ELR (cell line): Measurements from ENCODE around the gene TM4SF1.
"Not testable (repeated sequence)": the region's sequence is repeated elsewhere in the genome, so short reads cannot be mapped to it uniquely, and the experiment has no call there.

ENCODE experiments used
- DNase-seq: peaks from one replicate; pipeline ENCODE4 v3.0.0-alpha.2; 2015; ENCODE audit warnings: low read depth

TM4SF1 gene

DNA sequence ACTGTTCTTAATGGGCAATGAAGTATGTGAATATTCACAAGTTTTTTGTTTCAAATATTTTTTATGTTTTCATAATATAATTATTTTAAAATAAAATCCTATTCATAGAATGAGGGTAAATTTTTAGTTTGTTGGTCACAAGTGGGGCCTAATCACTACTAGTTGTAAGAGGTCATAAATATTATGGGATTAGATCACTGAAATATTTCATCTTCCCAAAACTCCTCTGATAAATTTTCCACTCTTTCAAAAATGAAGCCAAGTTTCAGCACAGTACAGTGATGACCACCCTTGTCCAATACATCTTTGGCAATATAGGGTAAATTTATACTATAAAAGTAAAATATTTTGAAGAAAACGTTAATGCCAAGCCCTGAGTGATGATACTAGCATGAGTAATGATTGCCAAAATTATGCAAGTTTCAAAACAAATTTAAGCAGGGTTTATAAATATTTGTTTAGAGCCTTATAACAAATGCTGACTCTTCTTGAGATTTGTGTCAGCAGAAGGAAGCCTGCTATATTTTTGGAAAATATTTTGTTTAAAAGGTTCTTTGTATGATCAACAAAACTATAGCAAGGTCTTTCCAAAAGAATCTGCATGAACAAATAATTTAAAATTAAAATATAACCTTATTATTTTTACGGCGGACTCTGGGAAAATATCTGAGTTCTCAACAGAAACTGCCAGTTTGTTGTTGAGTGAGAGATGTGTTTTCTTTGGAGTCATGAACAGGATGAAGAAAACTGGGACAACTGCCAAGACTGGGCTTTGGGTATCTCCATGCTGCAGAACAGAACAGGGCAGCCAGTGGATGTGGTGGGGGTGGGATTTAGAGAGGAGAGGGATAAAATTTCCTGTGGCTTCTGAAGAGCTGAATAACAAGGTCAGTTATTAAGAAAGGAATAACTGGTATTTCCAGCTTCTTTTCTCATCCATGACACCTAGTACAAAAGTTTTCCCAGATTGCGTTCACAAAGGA is 17.9 kb upstream of the TM4SF1 start:
- DNase-seq = no peak

DNA sequence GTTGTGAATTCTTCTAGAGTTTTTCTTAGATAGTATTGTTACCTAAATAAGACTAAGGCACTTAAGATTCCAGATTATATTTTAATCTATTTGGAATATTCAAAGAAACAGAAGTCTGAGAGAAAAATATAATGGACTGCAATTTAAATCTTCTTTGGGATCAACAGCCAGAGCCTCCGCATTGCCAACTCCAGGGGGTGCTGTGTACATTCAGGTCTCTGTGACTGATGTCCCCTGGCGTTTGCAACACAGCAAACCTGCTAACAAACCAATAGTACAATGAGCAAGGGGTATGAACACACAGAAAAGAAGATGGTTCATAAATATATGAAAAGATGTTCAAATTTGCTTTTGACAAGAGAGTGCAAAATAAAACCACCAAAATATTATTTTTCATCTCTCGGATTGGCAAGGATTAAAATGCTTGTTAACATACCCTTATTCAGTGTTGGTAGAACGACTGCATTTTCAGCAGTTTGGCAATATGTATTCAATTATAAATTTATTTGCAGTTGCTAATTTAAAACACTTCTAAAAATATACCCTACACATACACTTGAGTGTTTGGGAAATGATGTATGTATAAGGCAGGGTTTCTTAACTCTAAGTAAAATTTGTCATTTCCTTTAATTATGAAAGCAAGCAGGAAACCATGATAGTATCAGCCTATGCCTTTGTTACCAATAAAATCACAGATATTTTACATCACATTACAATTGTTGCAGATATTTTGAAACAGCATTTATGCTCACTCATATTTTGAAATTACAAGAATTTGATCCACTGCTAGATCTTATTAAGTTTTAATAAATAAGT is 16.1 kb upstream of the TM4SF1 start:
- peak; percentile 87 for DNase-seq

DNA sequence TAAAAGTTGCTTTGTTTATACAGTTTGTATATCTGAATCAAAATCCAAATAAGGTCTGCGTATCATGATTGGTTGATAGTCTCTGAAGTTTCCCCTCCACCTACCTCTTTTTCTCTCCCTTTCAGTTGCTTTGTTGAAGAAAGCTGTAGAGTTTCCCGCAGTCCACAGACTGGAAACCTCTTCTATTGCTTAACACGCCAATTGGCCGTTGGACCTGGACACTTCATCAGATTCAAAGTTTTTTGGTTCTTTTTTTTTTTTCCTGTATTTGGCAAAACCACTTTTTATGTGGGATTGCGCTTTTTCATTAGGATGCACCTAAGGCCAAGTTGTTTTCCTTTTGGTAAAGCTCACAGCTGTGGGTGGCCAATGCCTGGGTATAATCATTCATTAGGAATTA is 14.5 kb upstream of the TM4SF1 start:
- no peak for DNase-seq

DNA sequence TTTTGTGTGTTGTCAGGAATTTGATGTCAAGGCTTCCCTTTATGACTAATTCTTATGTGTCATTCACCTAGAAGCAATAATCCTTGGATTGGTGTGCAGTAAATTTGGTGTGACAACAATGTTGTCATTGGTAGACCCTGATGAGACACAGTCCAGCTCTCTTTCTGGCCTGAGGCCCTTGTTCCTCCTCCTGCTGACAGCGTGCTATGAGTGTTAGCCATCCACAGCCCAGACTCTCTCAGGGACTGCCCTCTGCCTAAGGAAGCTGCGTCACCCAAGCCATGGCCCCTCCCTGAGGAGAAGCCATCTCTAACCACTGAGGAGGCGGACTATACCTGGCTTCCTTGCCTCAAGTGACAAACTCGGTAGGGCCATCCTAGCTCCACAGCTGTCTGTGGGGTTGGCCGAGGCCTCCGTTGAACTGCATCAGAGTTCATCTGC is 13.3 kb upstream of the TM4SF1 start:
- peak; percentile 95 for DNase-seq

DNA sequence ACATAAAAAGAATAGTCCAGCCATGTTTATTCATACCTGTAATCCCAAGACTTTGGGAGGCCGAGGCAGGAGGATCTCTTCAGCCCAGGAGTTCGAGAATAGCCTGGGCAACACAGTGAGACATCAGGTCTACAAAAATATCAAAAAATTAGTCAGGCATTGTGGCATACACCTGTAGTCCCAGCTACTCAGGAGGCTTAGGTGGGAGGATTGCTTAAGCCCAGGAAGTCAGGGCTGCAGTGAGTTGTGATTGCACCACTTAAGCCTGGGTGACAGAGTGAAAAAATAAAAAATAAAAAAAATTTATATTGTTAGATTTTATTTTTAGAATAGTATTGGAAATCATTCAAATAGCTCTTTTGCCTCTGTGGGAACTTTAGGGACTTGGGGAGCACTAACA is 12.8 kb upstream of the TM4SF1 start:
- DNase-seq = no peak

DNA sequence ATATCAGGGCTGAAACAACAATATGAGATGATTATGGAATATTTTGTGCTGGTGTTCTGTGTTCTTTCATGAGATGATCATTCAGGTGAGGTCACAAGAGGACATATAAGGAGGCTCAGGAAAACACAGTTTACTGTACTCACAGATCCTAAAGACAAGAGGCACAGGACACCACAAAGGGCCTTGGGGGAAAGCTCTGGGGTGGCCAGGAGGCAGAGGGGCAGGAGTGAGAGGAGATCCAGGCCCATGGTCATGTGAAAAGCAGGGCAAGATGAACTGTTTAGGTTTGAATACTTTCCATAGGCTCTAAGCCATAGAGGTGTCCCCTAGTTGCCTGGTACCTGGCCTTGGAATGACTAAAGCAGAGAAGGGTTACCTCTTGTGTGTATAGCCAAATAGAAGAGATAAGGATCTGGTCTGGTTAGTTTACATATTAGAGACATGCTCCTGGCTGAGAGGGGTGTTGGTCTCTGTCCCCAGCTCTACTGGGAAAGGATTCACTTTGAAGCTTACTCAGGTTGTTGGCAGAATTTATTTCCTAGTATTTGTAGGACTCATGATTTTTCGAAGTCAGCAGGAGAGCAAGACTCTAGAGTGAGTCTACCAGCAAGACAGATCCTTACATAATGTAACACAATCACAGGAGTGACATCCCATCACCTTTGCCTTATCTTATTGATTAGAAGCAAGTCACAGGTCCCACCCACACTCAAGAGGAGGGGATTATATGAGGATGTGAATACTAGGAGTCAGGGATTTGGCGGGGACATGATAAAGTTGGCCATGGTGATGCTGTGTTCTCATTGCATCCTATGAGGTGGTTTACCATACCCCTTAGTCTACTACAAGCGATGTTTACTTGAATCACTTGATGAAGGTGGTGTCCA is 11.3 kb upstream of the TM4SF1 start:
- DNase-seq = no peak

DNA sequence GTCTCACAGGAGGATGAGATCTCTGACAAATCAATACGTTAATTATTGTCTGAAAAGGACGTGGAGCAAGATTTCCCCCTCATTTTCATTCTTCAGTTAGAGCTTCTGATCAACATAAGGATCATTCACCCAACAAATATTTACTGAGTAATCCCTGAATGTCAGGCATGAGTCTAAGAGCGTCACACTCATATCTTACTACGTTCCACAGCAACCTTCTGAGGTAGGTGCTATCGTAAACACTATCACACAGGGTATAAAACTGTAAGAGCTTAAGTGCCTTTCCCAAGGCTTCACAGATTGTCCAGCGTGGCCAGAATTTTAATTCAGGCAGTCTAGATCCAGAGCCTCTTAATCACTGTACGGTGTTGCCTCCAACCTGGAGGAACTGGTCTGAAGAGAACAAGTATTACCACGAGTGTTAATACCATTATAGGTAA is 10.6 kb upstream of the TM4SF1 start:
- DNase-seq = peak; percentile 98

DNA sequence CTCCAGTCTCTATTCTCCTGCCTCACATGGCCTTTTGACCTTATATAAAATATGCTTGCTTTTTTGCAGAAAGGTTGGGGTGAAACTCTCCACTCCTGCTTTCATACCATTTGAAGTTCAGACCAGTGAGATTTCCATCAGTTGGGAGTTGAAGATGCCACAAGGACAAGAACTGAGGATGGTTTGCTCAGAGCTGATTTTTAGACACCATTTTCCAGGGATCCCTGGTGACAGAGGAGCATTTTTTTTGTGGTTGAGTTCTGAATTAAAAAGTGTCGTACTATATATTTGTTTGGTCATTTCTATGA is 8.8 kb upstream of the TM4SF1 start:
- DNase-seq = no peak

DNA sequence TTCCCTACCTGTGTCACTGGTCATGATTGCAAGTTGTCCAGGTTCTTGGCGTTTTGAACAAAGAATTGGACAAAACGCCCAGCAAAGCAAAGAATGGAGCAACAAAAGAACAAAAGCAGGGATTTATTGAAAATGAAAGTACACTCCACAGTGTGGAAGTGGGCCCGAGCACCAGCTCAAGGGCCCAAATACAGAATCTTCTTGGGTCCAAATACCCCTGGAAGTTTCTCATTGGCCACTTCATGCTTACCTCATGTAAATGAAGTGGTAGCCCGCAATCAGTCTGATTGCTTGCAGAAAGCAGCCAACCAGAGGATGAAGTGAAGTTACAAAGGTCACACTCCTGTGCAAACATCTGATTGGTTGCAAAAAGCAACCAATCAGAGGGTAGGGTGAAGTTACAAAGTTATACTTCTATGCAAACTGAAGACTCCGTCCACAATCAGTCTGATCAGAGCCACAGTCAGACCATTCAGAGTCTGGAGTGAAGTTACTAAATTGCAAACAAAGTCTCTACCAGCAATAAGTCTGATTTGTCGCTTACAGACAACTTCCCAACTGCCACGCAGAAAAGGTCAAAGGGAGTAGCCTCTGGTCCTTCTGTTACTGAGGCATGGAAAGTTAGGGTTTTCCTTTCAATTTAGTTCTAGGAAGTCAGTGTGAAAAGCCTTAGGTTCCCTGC is 8.3 kb upstream of the TM4SF1 start:
- DNase-seq = no peak

DNA sequence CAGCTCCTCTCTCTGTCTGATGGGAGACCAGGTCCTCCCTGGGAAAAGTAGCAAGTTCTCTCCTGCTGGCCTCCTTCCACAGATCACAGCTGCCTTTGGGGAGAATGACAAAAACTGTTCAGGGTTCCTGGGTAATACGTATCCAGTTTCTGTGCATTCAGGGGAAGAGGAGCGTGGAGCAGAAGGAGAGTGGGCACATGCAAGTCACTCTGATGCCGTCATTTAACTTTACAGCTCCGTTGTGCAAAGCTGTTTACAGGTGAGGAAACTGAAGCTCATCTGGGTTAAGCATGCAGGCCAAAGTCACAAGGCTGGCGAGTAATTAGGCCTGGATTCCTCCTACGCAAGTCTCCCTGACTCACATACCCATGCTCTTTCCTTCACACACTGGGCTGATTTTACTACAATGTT is 7.5 kb upstream of the TM4SF1 start:
- peak; percentile 84 for DNase-seq

DNA sequence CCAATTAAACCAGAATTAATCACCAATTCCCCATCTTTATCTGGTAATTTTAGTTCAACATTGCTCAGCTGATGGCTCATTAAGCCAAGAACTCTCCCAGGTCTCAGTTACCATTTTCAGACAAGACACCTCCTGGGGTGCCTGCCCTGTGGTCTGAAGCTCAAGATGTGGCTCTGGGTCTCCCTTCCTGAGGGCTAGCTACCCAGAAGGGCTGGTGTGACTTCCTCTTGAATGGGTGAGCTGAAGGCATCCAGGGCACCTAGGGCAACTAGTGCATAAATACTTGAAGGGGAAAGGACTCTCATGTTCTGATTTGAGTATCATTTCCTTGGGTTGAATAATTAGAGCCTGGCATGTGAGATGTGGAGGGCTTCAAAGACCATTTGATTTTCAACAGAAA is 6.7 kb upstream of the TM4SF1 start:
- no peak for DNase-seq

DNA sequence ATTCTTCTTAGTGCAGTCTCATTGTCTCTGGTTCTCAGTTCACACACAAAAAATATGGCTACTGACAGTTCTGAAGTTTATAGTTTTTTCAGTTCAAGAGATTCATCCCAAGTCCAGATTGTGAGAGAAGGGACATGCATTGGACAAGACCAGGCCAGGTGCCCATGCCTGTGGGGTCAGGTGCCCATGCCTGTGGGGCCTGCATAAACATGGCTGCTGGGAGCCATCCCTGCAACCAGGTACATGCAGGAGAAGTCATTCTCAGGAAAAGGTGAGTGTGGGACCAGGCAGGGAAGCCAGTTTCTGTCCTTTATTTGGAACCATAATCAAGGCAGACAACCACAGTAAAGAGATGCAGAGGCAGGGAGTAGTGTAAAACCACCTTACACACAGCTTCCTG is 6.3 kb upstream of the TM4SF1 start:
- no peak for DNase-seq

DNA sequence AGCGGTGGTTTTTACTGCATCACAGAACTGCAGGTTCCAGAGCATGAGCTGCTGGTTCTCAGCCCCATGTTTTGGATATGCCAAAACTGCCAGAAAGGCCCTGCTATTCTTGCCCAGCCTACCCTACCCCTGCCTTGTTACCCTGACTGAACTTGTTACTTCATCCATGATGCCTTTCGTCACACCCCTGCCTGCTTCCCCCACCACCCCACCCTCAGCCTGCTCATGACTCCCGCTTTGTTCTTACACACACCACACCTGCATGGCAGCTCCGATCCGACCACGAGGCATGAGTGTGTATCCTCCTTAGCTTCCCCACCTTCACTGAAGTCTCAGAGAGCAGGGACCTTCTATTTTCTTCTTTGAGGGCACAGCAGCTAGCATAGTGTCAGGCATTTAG is 5.1 kb upstream of the TM4SF1 start:
- peak; percentile 30 for DNase-seq

DNA sequence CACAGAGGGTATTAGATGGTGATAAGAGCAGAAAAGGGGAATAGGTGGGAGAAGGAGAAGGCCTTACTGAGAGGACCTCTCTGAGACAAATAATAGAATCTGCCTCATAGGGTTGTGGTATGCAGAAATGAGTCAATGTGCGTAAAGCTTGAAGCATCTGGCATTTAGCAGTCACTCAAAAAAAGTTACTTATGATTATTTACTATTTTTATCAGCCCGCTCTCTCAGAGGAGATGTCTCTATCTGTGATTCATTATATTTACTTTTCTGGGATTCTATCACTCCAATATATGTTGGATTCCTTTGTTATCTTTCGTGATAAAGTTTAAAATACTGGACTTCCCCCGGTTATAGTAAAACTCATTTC is 4.6 kb upstream of the TM4SF1 start:
- DNase-seq = peak; percentile 92

DNA sequence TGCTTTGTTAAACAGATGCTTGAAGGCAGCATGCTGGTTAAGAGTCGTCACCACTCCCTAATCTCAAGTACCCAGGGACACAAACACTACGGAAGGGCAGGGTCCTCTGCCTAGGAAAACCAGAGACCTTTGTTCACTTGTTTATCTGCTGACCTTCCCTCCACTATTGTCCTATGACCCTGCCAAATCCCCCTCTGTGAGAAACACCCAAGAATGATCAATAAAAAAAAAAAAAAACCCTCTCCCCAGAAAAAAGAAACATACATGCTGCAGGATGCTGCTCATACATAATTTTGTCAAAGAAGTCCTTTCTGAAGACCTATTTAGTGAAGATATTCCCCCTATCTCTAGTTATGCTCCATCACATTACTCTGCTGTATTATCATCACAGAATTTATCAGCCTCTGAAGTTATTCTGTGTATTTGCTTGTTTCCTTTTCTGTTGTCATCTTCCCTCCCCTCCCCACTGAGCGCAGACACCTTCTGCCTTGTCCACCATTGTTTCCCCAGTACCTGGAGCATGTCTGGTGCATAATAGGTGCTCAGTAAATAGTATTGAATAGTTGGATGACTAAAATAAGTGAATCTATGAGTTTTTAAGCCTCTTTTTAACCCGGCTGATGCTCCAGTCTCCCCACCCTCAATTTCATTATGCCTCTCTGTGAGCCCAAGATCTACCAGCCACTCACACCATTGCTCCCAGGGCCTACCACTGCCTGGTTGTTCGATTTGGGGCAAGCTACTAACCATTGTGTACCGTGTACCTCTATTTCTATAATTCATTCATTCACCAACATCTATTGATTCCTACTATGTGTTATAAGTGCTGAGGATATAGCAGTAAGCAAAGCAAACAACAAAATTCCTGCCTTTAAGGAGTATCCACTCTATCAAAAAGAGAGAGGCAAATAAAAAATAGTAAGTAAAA is 4.0 kb upstream of the TM4SF1 start:
- no peak for DNase-seq

DNA sequence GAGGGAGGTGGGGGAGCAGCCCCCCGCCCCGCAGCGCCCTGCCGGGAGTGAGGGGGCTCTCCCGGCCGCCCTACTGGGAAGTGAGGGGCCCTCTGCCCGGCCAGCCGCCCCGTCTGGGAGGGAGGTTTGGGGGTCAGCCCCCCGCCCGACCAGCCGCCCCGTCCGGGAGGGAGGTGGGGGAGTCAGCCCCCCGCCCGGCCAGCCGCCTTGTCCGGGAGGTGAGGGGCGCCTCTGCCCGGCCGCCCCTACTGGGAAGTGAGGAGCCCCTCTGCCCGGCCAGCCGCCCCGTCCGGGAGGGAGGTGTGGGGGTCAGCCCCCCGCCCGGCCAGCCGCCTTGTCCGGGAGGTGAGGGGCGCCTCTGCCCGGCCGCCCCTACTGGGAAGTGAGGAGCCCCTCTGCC is 2.8 kb upstream of the TM4SF1 start:
- DNase-seq = not testable (repeated sequence)

DNA sequence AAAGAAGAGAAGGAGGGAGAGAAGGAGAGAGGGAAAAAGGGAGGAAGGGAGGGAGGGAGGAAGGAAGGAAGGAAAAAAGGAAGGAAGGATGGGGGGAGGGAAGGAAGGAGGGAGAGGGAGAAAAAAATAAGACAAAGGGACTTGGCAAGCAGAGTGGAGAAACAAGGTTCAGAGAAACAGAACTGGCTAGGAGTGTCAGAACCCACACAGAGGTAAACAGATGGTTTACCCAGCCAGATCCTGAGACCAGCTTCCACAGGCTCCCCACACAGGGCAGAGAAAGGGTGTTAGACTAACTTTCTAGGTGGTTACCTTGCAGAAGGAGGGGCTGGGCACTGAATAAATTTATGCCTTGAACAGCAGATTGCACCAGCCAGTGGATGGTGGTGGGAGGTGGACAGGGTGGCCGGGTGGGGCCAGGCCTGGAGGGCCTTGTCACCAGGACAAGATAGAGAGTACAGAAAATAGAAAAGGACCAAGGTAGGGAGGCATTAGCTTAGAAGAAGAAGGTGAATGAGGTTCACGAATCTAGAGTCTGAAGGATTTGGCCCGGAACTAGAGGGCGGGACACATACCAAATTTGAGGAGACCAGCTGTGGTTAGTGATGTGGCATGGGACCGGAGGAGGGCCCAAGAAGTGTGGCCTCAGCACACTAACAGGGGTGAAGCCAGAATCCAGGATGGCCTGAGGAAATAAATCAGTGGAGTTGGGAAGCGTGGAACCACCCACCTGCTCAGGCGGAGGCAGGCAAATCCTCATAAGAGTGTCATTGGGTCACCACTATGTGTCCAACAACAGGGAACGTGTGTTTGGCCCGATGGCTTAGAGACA is 1.2 kb upstream of the TM4SF1 start:
- no peak for DNase-seq

DNA sequence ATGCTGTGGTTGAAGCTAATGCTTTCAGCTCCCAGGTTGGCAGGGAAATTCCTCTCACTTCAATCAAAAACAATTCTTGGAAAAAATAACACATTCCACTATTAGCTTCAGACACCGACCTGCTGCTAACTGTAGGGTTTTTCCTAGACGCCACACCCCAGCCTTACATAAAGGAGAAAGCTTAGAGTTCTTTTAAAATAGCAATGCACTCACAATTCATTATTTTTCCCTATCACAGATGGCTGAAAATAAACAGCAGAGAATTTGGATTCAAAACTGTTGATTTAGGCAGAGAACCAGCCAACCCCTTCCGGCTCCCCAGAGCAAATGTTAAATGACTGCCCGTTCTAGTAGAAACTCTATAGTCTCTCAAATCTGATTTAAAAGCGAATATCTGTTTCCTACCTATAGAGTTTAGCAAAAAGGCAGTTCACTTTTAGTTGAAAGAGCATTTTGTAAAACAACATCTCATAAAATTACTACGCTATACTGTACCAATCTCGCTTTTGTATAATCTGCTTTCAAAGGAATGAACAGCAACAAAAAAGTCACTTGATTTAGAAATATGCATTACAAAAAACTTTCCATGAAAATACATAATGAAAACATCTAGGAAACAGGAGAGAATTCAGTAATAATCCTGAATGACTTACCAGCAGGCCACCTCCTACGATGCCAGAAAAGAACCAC is 586 bp downstream of the TM4SF1 start:
- peak; percentile 36 for DNase-seq
